ENCODE measurements around the gene VGF. TPM values are rescaled to one million over a fixed set of nuclear protein-coding genes. Genes with fewer than 3 reads are reported as not detected.

The VGF gene
- total and polyA plus RNA-seq, 2 experiments from 2014 or later = 0.18 to 1.2 TPM

- peaks cover 12% of the 10 kb centered on the region for H3K27me3 ChIP-seq
- H3K9me3 ChIP-seq (ENCODE audit: low read depth) = no peaks in the 10 kb centered on the region
- H3K4me3 ChIP-seq = no peak overlapping the region
- TF ChIP-seq CTCF (IDR thresholded peaks at IDR 0.05; ENCODE audit: low read depth, low read length) = no peak
- no peak for DNase-seq (ENCODE audit: low read depth in 1 of 2, low spot score in 1 of 2)
- H3K27ac ChIP-seq = no peak overlapping the region
- H3K36me3 ChIP-seq = no peaks in the 10 kb centered on the region
- H3K4me1 ChIP-seq (ENCODE audit: low read depth) = no peaks in the 10 kb centered on the region
These were observed 30.5 kb upstream of the VGF start for GRCh38 chr7:101195884-101196283.

GRCh38 chr7:101189109-101189508, 23.7 kb upstream of the VGF start:
- Histone ChIP-seq H3K4me1 (ENCODE audit: low read depth) (no peaks in the 10 kb centered on the region), H3K9me3 (ENCODE audit: low read depth) (no peaks in the 10 kb centered on the region), H3K36me3 (no peaks in the 10 kb centered on the region), H3K4me3 (no peak overlapping the region), H3K27me3 (peaks cover 16% of the 10 kb centered on the region), H3K27ac (no peak overlapping the region)
- TF ChIP-seq CTCF (IDR thresholded peaks at IDR 0.05; ENCODE audit: low read depth, low read length) = no peak
- DNase-seq (ENCODE audit: low read depth in 1 of 2, low spot score in 1 of 2) = no peak

- H3K27me3 ChIP-seq = peaks cover 13% of the 10 kb centered on the region
- no peaks in the 10 kb centered on the region for H3K36me3 ChIP-seq
- DNase-seq (ENCODE audit: low read depth in 1 of 2, low spot score in 1 of 2) = no peak
- no peak overlapping the region for H3K27ac ChIP-seq
- no peak for TF ChIP-seq CTCF (IDR thresholded peaks at IDR 0.05; ENCODE audit: low read depth, low read length)
- no peak overlapping the region for H3K4me3 ChIP-seq
- H3K4me1 ChIP-seq (ENCODE audit: low read depth) = no peaks in the 10 kb centered on the region
- no peaks in the 10 kb centered on the region for H3K9me3 ChIP-seq (ENCODE audit: low read depth)
These were observed 21.6 kb upstream of the VGF start for GRCh38 chr7:101186844-101187428.

GRCh38 chr7:101186194-101186593, 20.8 kb upstream of the VGF start:
- Histone ChIP-seq H3K36me3 (no peaks in the 10 kb centered on the region), H3K27ac (no peak overlapping the region)
- TF ChIP-seq CTCF (IDR thresholded peaks at IDR 0.05; ENCODE audit: low read depth, low read length) = no peak

GRCh38 chr7:101185258-101185839, 20.0 kb upstream of the VGF start:
- Histone ChIP-seq H3K36me3 (no peaks in the 10 kb centered on the region), H3K27ac (no peak overlapping the region)

More at GRCh38 chr7:101186194-101186593, 20.8 kb upstream of the VGF start:
- Histone ChIP-seq H3K9me3 (ENCODE audit: low read depth) (no peaks in the 10 kb centered on the region), H3K4me1 (ENCODE audit: low read depth) (no peaks in the 10 kb centered on the region), H3K4me3 (no peak overlapping the region), H3K27me3 (peaks cover 16% of the 10 kb centered on the region)
- no peak for DNase-seq (ENCODE audit: low read depth in 1 of 2, low spot score in 1 of 2)

More at GRCh38 chr7:101185258-101185839, 20.0 kb upstream of the VGF start:
- no peak overlapping the region for H3K4me3 ChIP-seq
- no peak for DNase-seq (ENCODE audit: low read depth in 1 of 2, low spot score in 1 of 2)
- no peaks in the 10 kb centered on the region for H3K4me1 ChIP-seq (ENCODE audit: low read depth)
- H3K27me3 ChIP-seq = peaks cover 25% of the 10 kb centered on the region
- TF ChIP-seq CTCF (IDR thresholded peaks at IDR 0.05; ENCODE audit: low read depth, low read length) = no peak
- H3K9me3 ChIP-seq (ENCODE audit: low read depth) = no peaks in the 10 kb centered on the region

All from cardiac muscle cell (in vitro differentiated cells and primary cell).